Mucosa of rectum (tissue), 2 donors: ENCODE measurements around the gene CCL28.

Experiments
- H3K27ac ChIP-seq, 2 donors: one replicate each; pipeline ENCODE4 v1.7.0; 2013; ENCODE audit warnings: inconsistent platforms in 2 of 2, low read depth in 2 of 2, low read length in 2 of 2
- H3K27me3 ChIP-seq, 2 donors: one replicate each; pipeline ENCODE4 v1.7.0; 2013; ENCODE audit warnings: low read length in 2 of 2; ENCODE audit not compliant: control insufficient read depth in 2 of 2, insufficient read depth in 2 of 2
- H3K36me3 ChIP-seq, 2 donors: one replicate each; pipeline ENCODE4 v1.7.0; 2013; ENCODE audit warnings: low read length in 2 of 2; ENCODE audit not compliant: control insufficient read depth in 2 of 2, insufficient read depth in 2 of 2
- H3K4me1 ChIP-seq, 2 donors: one replicate each; pipeline ENCODE4 v1.7.0; 2013; ENCODE audit warnings: low read length in 2 of 2, mild to moderate bottlenecking in 1 of 2; ENCODE audit not compliant: control insufficient read depth in 2 of 2, insufficient read depth in 2 of 2
- H3K4me3 ChIP-seq, 2 donors: one replicate each; pipeline ENCODE4 v1.7.0; 2013; ENCODE audit warnings: low read length in 2 of 2
- H3K9ac ChIP-seq, 2 donors: one replicate each; pipeline ENCODE4 v1.7.0; 2013; ENCODE audit warnings: low read length in 2 of 2, low read depth in 1 of 2, mild to moderate bottlenecking in 1 of 2
- H3K9me3 ChIP-seq, 2 donors: one replicate each; pipeline ENCODE4 v1.7.0; 2013; ENCODE audit warnings: low read length in 2 of 2; ENCODE audit not compliant: control insufficient read depth in 2 of 2
- donor health status: healthy.
- donor health status: Normal muscosa, but diverticular disease.

Gene CCL28

GRCh38 chr5:43348207-43348606, 64.0 kb downstream of the CCL28 start:
- H3K9ac ChIP-seq: no peak overlapping the region
- H3K27me3 ChIP-seq: no peaks in the 10 kb centered on the region
- H3K9me3 ChIP-seq: no peaks in the 10 kb centered on the region
- no peaks in the 10 kb centered on the region for H3K36me3 ChIP-seq
- no peak overlapping the region for H3K27ac ChIP-seq
- H3K4me3 ChIP-seq: no peak overlapping the region
- no peaks in the 10 kb centered on the region for H3K4me1 ChIP-seq

DNA sequence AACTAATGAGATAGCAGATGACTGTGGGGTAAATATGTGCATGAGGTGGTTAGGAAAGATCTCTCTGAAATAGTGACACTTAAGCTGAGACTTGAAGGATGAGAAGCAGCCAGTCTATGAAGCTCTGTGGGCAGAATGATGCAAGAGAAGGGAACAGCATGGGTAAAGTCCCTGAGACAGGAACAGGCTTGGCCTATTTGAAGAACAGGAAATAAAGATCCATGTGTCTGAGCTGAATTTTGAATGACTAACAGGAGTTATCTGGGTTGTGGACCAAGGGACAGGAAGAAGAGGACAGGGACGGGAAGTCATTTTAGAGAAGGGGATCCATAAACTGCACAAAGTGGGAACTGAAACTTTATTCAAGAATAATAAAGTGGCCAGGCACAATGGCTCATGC, 73.3 kb downstream of the CCL28 start:
- Histone ChIP-seq H3K9ac (no peak overlapping the region), H3K36me3 (no peaks in the 10 kb centered on the region), H3K4me1 (no peaks in the 10 kb centered on the region), H3K9me3 (peaks cover 0 to 2% of the 10 kb centered on the region in 2 donors), H3K27me3 (no peaks in the 10 kb centered on the region), H3K27ac (no peak overlapping the region), H3K4me3 (no peak overlapping the region)

- Histone ChIP-seq H3K4me1 (no peaks in the 10 kb centered on the region), H3K27me3 (no peaks in the 10 kb centered on the region), H3K27ac (no peak overlapping the region), H3K4me3 (no peak overlapping the region), H3K9ac (no peak overlapping the region), H3K36me3 (no peaks in the 10 kb centered on the region), H3K9me3 (peaks cover 0 to 2% of the 10 kb centered on the region in 2 donors)
These were observed 76.0 kb downstream of the CCL28 start for GRCh38 chr5:43336159-43336558.

DNA sequence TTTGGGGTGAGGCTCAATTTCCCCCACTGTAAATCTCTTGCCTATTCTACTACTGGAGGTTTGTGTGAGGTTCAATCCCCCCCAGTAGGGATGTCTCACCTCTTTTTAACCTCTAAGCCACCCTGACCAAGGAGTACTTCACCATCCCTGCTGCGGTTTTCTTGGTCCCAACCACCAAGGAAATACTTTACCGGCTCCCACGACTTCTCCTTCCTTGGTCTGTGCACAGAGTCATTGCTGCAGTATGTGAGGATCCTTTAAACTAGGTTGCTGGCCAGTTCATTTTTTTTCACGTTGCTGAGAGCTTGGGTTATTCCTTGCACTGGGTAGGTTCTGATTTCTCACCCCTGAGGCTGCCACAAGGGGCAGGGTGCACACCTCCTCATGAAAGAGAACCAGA, 76.5 kb downstream of the CCL28 start:
- Histone ChIP-seq H3K4me3 (no peak overlapping the region), H3K27ac (no peak overlapping the region), H3K4me1 (no peaks in the 10 kb centered on the region), H3K36me3 (no peaks in the 10 kb centered on the region), H3K27me3 (no peaks in the 10 kb centered on the region), H3K9me3 (peaks cover 0 to 2% of the 10 kb centered on the region in 2 donors), H3K9ac (no peak overlapping the region)

GRCh38 chr5:43332401-43332800, 79.8 kb downstream of the CCL28 start:
- peaks cover 0 to 2% of the 10 kb centered on the region in 2 donors for H3K9me3 ChIP-seq
- H3K9ac ChIP-seq: no peak overlapping the region
- no peak overlapping the region for H3K27ac ChIP-seq
- no peaks in the 10 kb centered on the region for H3K4me1 ChIP-seq
- H3K36me3 ChIP-seq: no peaks in the 10 kb centered on the region
- H3K27me3 ChIP-seq: no peaks in the 10 kb centered on the region
- no peak overlapping the region for H3K4me3 ChIP-seq
